Adrenal gland (tissue), 5 donors: ENCODE results near the gene CAMSAP1.

Experiments
- POLR2A ChIP-seq, 2 donors: fragments of 450-650 bp; IDR thresholded peaks; one replicate each; pipeline ENCODE4 v1.6.1; 2017; ENCODE audit warnings: antibody characterized with exemption in 2 of 2, mild to moderate bottlenecking in 2 of 2, moderate library complexity in 1 of 2
- TF ChIP-seq, protein P1 (sequence below), 6 experiments: fragments of 450-650 bp in 4 of 6; fragments of 200-600 bp in 2 of 6; sonication (generic) in 1 of 6; IDR thresholded peaks; 1 replicate in 5 of 6; 2 replicates in 1 of 6; pipeline versions ENCODE4 v1.5.1 to v1.8.0; 2016 to 2021; ENCODE audit warnings: antibody characterized with exemption in 6 of 6, mild to moderate bottlenecking in 2 of 6, moderate library complexity in 1 of 6
- donor health status: DM: no; HTN: no; CAD: no.

DNA sequence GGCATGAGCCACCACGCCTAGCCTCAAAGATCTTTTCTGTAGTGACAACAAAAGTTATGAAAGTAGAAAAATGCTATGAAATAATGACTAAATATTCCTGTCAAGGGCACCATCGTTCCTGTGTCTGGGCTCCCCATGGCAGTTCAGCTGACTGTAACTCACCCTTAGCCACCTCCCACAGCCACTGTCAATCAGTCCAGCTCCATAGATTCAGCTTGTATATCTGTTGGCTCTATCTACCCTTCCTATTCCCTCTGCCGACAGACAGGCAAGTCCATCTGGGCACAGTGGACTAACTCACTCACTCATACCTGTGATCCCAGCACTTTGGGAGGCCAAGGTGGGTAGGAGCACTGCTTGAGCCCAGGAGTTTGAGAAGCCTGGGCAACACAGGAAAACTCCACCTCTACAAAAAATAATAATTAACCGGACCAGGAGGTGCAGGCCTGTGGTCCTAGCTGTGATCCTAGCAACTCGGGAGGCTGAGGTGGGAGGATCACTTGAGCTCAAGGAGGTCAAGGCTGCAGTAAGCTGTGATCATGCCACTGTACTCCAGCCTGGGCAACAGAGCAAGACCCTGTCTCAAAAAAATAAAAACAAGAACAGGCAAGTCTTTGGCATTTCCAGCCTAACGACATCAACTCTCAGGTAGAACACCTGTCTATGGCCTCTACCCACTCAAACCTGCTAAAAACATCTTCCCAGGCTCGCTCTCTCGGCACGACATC is 6.2 kb downstream of the CAMSAP1 start:
- TF ChIP-seq, protein P1, sequence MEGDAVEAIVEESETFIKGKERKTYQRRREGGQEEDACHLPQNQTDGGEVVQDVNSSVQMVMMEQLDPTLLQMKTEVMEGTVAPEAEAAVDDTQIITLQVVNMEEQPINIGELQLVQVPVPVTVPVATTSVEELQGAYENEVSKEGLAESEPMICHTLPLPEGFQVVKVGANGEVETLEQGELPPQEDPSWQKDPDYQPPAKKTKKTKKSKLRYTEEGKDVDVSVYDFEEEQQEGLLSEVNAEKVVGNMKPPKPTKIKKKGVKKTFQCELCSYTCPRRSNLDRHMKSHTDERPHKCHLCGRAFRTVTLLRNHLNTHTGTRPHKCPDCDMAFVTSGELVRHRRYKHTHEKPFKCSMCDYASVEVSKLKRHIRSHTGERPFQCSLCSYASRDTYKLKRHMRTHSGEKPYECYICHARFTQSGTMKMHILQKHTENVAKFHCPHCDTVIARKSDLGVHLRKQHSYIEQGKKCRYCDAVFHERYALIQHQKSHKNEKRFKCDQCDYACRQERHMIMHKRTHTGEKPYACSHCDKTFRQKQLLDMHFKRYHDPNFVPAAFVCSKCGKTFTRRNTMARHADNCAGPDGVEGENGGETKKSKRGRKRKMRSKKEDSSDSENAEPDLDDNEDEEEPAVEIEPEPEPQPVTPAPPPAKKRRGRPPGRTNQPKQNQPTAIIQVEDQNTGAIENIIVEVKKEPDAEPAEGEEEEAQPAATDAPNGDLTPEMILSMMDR (IDR thresholded peaks at IDR 0.05) = no peak
- no peak for TF ChIP-seq POLR2A (IDR thresholded peaks at IDR 0.05)
